ENCODE measurements around the gene CCM2.
A peak's percentile ranks its signal among the peaks of the same experiment; 100 is the strongest.

Gene CCM2

GRCh38 chr7:44998153-44998871 lies 1.7 kb upstream of the CCM2 start:
- peaks cover 58% of the 10 kb centered on the region for H3K4me1 Mint-ChIP-seq (ENCODE audit: low read depth)
- no peaks in the 10 kb centered on the region for H3K27me3 Mint-ChIP-seq
- H3K4me3 Mint-ChIP-seq: peak overlapping the region; percentile 84
- H3K27ac Mint-ChIP-seq: peak overlapping the region; percentile 97
- H3K9me3 Mint-ChIP-seq: no peaks in the 10 kb centered on the region
- DNase-seq: no peak
- peaks cover 27% of the 10 kb centered on the region for H3K36me3 Mint-ChIP-seq (ENCODE audit: low read depth)

- H3K9me3 Mint-ChIP-seq: no peaks in the 10 kb centered on the region
- H3K4me1 Mint-ChIP-seq (ENCODE audit: low read depth): peaks cover 63% of the 10 kb centered on the region
- H3K4me3 Mint-ChIP-seq: peak overlapping the region; percentile 84
- DNase-seq: peak; percentile 99
- H3K27ac Mint-ChIP-seq: peak overlapping the region; percentile 97
- H3K36me3 Mint-ChIP-seq (ENCODE audit: low read depth): peaks cover 34% of the 10 kb centered on the region
- no peaks in the 10 kb centered on the region for H3K27me3 Mint-ChIP-seq
Observed at GRCh38 chr7:44999245-45000092, 532 bp upstream of the CCM2 start.

GRCh38 chr7:45001138-45001694 lies 1.2 kb downstream of the CCM2 start:
- H3K4me3 Mint-ChIP-seq: peak overlapping the region; percentile 84
- no peaks in the 10 kb centered on the region for H3K9me3 Mint-ChIP-seq
- peaks cover 42% of the 10 kb centered on the region for H3K36me3 Mint-ChIP-seq (ENCODE audit: low read depth)
- H3K27me3 Mint-ChIP-seq: no peaks in the 10 kb centered on the region
- H3K4me1 Mint-ChIP-seq (ENCODE audit: low read depth): peaks cover 58% of the 10 kb centered on the region
- peak overlapping the region; percentile 96 for H3K27ac Mint-ChIP-seq
- DNase-seq: peak; percentile 76

GRCh38 chr7:45001826-45002225 lies 1.8 kb downstream of the CCM2 start:
- no peak for DNase-seq
- Mint-ChIP-seq H3K4me3 (peak overlapping the region; percentile 84), H3K27ac (peak overlapping the region; percentile 96), H3K9me3 (no peaks in the 10 kb centered on the region), H3K4me1 (ENCODE audit: low read depth) (peaks cover 56% of the 10 kb centered on the region), H3K36me3 (ENCODE audit: low read depth) (peaks cover 47% of the 10 kb centered on the region), H3K27me3 (no peaks in the 10 kb centered on the region)

GRCh38 chr7:45003789-45004188 lies 3.8 kb downstream of the CCM2 start:
- no peak for DNase-seq
- H3K27ac Mint-ChIP-seq: no peak overlapping the region
- no peaks in the 10 kb centered on the region for H3K27me3 Mint-ChIP-seq
- peaks cover 64% of the 10 kb centered on the region for H3K4me1 Mint-ChIP-seq (ENCODE audit: low read depth)
- H3K36me3 Mint-ChIP-seq (ENCODE audit: low read depth): peaks cover 62% of the 10 kb centered on the region
- no peaks in the 10 kb centered on the region for H3K9me3 Mint-ChIP-seq
- H3K4me3 Mint-ChIP-seq: no peak overlapping the region

- peaks cover 58% of the 10 kb centered on the region for H3K4me1 Mint-ChIP-seq (ENCODE audit: low read depth)
- H3K4me3 Mint-ChIP-seq: no peak overlapping the region
- no peak for DNase-seq
Observed at GRCh38 chr7:45007106-45007505, 7.1 kb downstream of the CCM2 start.

GRCh38 chr7:45007571-45008328 lies 7.7 kb downstream of the CCM2 start:
- no peaks in the 10 kb centered on the region for H3K27me3 Mint-ChIP-seq
- no peak for DNase-seq
- H3K27ac Mint-ChIP-seq: peak overlapping the region; percentile 19
- no peaks in the 10 kb centered on the region for H3K9me3 Mint-ChIP-seq
- H3K4me1 Mint-ChIP-seq (ENCODE audit: low read depth): peaks cover 56% of the 10 kb centered on the region
- no peak overlapping the region for H3K4me3 Mint-ChIP-seq
- peaks cover 70% of the 10 kb centered on the region for H3K36me3 Mint-ChIP-seq (ENCODE audit: low read depth)

More at GRCh38 chr7:45007106-45007505, 7.1 kb downstream of the CCM2 start:
- no peak overlapping the region for H3K27ac Mint-ChIP-seq
- no peaks in the 10 kb centered on the region for H3K27me3 Mint-ChIP-seq
- H3K9me3 Mint-ChIP-seq: no peaks in the 10 kb centered on the region
- peaks cover 70% of the 10 kb centered on the region for H3K36me3 Mint-ChIP-seq (ENCODE audit: low read depth)

GRCh38 chr7:45013465-45013967 lies 13.5 kb downstream of the CCM2 start:
- Mint-ChIP-seq H3K4me3 (no peak overlapping the region), H3K27ac (peak overlapping the region; percentile 32), H3K9me3 (no peaks in the 10 kb centered on the region), H3K4me1 (ENCODE audit: low read depth) (peaks cover 37% of the 10 kb centered on the region), H3K27me3 (no peaks in the 10 kb centered on the region), H3K36me3 (ENCODE audit: low read depth) (peaks cover 68% of the 10 kb centered on the region)
- DNase-seq: no peak

- Mint-ChIP-seq H3K36me3 (ENCODE audit: low read depth) (peaks cover 64% of the 10 kb centered on the region), H3K27ac (no peak overlapping the region)
Observed at GRCh38 chr7:45015313-45015712, 15.3 kb downstream of the CCM2 start.

GRCh38 chr7:45017253-45017652 lies 17.3 kb downstream of the CCM2 start:
- Mint-ChIP-seq H3K36me3 (ENCODE audit: low read depth) (peaks cover 53% of the 10 kb centered on the region), H3K27me3 (no peaks in the 10 kb centered on the region), H3K4me1 (ENCODE audit: low read depth) (peaks cover 40% of the 10 kb centered on the region), H3K27ac (peak overlapping the region; percentile 22), H3K4me3 (no peak overlapping the region), H3K9me3 (no peaks in the 10 kb centered on the region)
- no peak for DNase-seq

More at GRCh38 chr7:45015313-45015712, 15.3 kb downstream of the CCM2 start:
- no peak overlapping the region for H3K4me3 Mint-ChIP-seq
- peaks cover 30% of the 10 kb centered on the region for H3K4me1 Mint-ChIP-seq (ENCODE audit: low read depth)
- DNase-seq: no peak
- H3K27me3 Mint-ChIP-seq: no peaks in the 10 kb centered on the region
- H3K9me3 Mint-ChIP-seq: no peaks in the 10 kb centered on the region

- Mint-ChIP-seq H3K9me3 (no peaks in the 10 kb centered on the region), H3K27ac (peak overlapping the region; percentile 48), H3K36me3 (ENCODE audit: low read depth) (peaks cover 50% of the 10 kb centered on the region), H3K27me3 (no peaks in the 10 kb centered on the region), H3K4me1 (ENCODE audit: low read depth) (peaks cover 50% of the 10 kb centered on the region), H3K4me3 (no peak overlapping the region)
- no peak for DNase-seq
Observed at GRCh38 chr7:45020915-45021314, 20.9 kb downstream of the CCM2 start.

GRCh38 chr7:45021604-45022296 lies 21.7 kb downstream of the CCM2 start:
- DNase-seq: no peak
- no peaks in the 10 kb centered on the region for H3K27me3 Mint-ChIP-seq
- H3K4me3 Mint-ChIP-seq: peak overlapping the region; percentile 28
- H3K4me1 Mint-ChIP-seq (ENCODE audit: low read depth): peaks cover 55% of the 10 kb centered on the region
- no peaks in the 10 kb centered on the region for H3K9me3 Mint-ChIP-seq
- peak overlapping the region; percentile 85 for H3K27ac Mint-ChIP-seq
- H3K36me3 Mint-ChIP-seq (ENCODE audit: low read depth): peaks cover 50% of the 10 kb centered on the region

GRCh38 chr7:45024126-45024744 lies 24.2 kb downstream of the CCM2 start:
- H3K4me3 Mint-ChIP-seq: no peak overlapping the region
- no peaks in the 10 kb centered on the region for H3K27me3 Mint-ChIP-seq
- H3K36me3 Mint-ChIP-seq (ENCODE audit: low read depth): peaks cover 58% of the 10 kb centered on the region
- peak overlapping the region; percentile 18 for H3K27ac Mint-ChIP-seq
- DNase-seq: no peak
- H3K9me3 Mint-ChIP-seq: no peaks in the 10 kb centered on the region
- H3K4me1 Mint-ChIP-seq (ENCODE audit: low read depth): peaks cover 76% of the 10 kb centered on the region
